Neural crest cell (in vitro differentiated cells): ENCODE data around the gene HERC4. TPM values are rescaled to one million over a fixed set of nuclear protein-coding genes. Genes with fewer than 3 reads are reported as not detected.

Experiments
- DNase-seq: peaks from one replicate; pipeline ENCODE4 v3.0.0; 2021; ENCODE audit warnings: low read depth, mixed read lengths, low spot score
- H3K27ac Mint-ChIP-seq: one replicate; pipeline ENCODE4 v1.8.0; 2021; ENCODE audit warnings: mild to moderate bottlenecking, mixed read lengths; ENCODE audit not compliant: unreplicated experiment
- H3K27me3 Mint-ChIP-seq: 2 replicates; pipeline ENCODE4 v1.8.0; 2021; ENCODE audit warnings: low read depth, mild to moderate bottlenecking, mixed read lengths
- H3K36me3 Mint-ChIP-seq: 2 replicates; pipeline ENCODE4 v1.8.0; 2021; ENCODE audit warnings: low read depth, mild to moderate bottlenecking, mixed read lengths
- H3K4me1 Mint-ChIP-seq: 2 replicates; pipeline ENCODE4 v1.8.0; 2021; ENCODE audit warnings: mixed read lengths
- H3K4me3 Mint-ChIP-seq: one replicate; pipeline ENCODE4 v1.8.0; 2021; ENCODE audit warnings: mild to moderate bottlenecking, mixed read lengths
- H3K9me3 Mint-ChIP-seq: 2 replicates; pipeline ENCODE4 v1.8.0; 2021; ENCODE audit warnings: mixed read lengths
- total RNA-seq: library from RNA; stranded (reverse); gene quantifications from 2 replicates; pipeline ENCODE4 v1.2.1, GENCODE V29; 2021
- TF ChIP-seq, protein P1 (sequence below): fragments of 200-600 bp; sonication (generic); conservative IDR thresholded peaks from 2 replicates; pipeline ENCODE4 v1.5.0; 2021; ENCODE audit warnings: antibody characterized with exemption, mild to moderate bottlenecking

The HERC4 gene
- total RNA-seq, 1 donor from 2014 or later: 42.4 TPM

GRCh38 chr10:67935223-67935622 lies 139.9 kb downstream of the HERC4 start:
- DNase-seq: no peak
- Mint-ChIP-seq H3K27me3 (no peaks in the 10 kb centered on the region), H3K4me1 (no peaks in the 10 kb centered on the region), H3K4me3 (no peak overlapping the region), H3K27ac (no peak overlapping the region), H3K36me3 (peaks cover 7% of the 10 kb centered on the region), H3K9me3 (no peaks in the 10 kb centered on the region)
- TF ChIP-seq, protein P1, sequence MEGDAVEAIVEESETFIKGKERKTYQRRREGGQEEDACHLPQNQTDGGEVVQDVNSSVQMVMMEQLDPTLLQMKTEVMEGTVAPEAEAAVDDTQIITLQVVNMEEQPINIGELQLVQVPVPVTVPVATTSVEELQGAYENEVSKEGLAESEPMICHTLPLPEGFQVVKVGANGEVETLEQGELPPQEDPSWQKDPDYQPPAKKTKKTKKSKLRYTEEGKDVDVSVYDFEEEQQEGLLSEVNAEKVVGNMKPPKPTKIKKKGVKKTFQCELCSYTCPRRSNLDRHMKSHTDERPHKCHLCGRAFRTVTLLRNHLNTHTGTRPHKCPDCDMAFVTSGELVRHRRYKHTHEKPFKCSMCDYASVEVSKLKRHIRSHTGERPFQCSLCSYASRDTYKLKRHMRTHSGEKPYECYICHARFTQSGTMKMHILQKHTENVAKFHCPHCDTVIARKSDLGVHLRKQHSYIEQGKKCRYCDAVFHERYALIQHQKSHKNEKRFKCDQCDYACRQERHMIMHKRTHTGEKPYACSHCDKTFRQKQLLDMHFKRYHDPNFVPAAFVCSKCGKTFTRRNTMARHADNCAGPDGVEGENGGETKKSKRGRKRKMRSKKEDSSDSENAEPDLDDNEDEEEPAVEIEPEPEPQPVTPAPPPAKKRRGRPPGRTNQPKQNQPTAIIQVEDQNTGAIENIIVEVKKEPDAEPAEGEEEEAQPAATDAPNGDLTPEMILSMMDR: no peak

DNA sequence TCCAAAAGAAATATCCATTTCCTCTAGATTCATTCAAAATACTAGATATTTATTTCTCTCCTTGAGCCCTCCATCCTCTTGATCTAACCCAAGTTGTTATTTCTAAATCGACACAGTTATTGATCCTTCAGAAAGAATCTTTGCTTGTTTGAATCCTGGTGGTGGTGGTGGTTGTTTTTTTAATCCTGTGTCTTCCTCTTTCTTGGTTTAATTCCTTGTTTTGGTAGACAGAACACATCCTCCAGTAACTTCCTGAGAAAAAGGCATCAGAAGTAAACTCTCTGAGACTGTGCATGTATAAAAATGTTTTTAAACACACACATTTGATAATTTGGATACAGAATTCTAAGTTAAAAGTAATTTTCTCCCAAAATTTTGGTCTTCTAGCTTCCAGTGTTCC lies 140.7 kb downstream of the HERC4 start:
- H3K27ac Mint-ChIP-seq: no peak overlapping the region
- peaks cover 8% of the 10 kb centered on the region for H3K36me3 Mint-ChIP-seq
- H3K4me1 Mint-ChIP-seq: no peaks in the 10 kb centered on the region

DNA sequence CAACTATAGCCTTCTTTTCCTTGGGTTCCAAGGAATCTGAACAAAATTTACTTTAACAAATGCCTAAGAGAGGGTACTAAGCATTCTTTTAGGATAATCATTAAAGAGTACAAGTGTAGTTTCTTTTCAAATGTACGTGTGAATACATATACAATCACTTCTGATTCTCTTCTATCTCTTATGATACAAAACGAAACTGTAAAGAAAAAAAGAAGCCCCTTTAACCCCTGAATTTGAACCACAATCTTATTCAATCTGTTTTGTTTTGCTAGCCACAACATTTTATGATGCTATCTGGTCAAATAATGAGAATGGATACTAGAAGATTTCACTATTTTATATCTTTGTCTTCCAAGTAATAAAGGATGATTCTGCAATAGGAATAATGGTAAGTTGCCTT lies 141.9 kb downstream of the HERC4 start:
- Mint-ChIP-seq H3K27me3 (no peaks in the 10 kb centered on the region), H3K4me1 (no peaks in the 10 kb centered on the region), H3K36me3 (peaks cover 11% of the 10 kb centered on the region), H3K4me3 (no peak overlapping the region), H3K27ac (no peak overlapping the region), H3K9me3 (no peaks in the 10 kb centered on the region)
- TF ChIP-seq, protein P1: no peak
- no peak for DNase-seq

More for the DNA sequence above, 140.7 kb downstream of the HERC4 start:
- no peak for DNase-seq
- Mint-ChIP-seq H3K4me3 (no peak overlapping the region), H3K27me3 (no peaks in the 10 kb centered on the region), H3K9me3 (no peaks in the 10 kb centered on the region)
- TF ChIP-seq, protein P1: no peak

GRCh38 chr10:67926951-67927350 lies 148.1 kb downstream of the HERC4 start:
- H3K4me3 Mint-ChIP-seq: no peak overlapping the region
- TF ChIP-seq, protein P1: no peak
- no peak for DNase-seq
- H3K36me3 Mint-ChIP-seq: peaks cover 16% of the 10 kb centered on the region
- no peaks in the 10 kb centered on the region for H3K27me3 Mint-ChIP-seq
- H3K4me1 Mint-ChIP-seq: no peaks in the 10 kb centered on the region
- H3K9me3 Mint-ChIP-seq: no peaks in the 10 kb centered on the region
- no peak overlapping the region for H3K27ac Mint-ChIP-seq

GRCh38 chr10:67925449-67926005 lies 149.6 kb downstream of the HERC4 start:
- no peak overlapping the region for H3K27ac Mint-ChIP-seq

More at GRCh38 chr10:67925449-67926005, 149.6 kb downstream of the HERC4 start:
- Mint-ChIP-seq H3K9me3 (no peaks in the 10 kb centered on the region), H3K36me3 (peaks cover 16% of the 10 kb centered on the region), H3K4me1 (no peaks in the 10 kb centered on the region), H3K27me3 (no peaks in the 10 kb centered on the region), H3K4me3 (no peak overlapping the region)
- DNase-seq: no peak
- TF ChIP-seq, protein P1: no peak
